DMS79 (cell line): ENCODE measurements around the gene POTED.
"Not testable (repeated sequence)": the region's sequence is repeated elsewhere in the genome, so short reads cannot be mapped to it uniquely, and the experiment has no call there.

Experiments used
- DNase-seq: peaks from one replicate; lab custom pipeline; 2025; lab: John Stamatoyannopoulos, UW

Gene POTED

DNA sequence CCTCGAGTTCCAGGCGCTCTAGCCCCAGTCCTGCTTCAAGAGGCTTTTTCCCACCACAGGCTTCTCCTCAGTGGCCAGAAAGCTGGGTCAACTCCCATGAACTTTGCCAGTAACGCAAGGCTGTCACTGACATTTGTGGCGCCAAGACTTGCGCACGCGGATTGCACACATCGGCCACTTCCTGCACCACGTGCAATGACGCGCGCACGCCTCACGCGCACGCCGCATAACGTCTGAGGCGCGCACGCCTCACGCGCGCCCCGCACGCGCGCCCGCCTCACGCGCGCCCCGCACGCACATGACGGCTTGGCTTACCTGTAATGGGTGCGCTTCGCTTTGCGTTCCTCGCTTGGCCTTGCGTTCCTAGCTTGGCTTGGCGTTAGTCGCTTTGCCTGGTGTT, at the start of gene POTED:
Gene POTED (plus strand): TSS at position 301 of the 400 bp plus-strand sequence. CDS start 452 bp downstream, outside the sequence.
- DNase-seq, result not testable (repeated sequence)

DNA sequence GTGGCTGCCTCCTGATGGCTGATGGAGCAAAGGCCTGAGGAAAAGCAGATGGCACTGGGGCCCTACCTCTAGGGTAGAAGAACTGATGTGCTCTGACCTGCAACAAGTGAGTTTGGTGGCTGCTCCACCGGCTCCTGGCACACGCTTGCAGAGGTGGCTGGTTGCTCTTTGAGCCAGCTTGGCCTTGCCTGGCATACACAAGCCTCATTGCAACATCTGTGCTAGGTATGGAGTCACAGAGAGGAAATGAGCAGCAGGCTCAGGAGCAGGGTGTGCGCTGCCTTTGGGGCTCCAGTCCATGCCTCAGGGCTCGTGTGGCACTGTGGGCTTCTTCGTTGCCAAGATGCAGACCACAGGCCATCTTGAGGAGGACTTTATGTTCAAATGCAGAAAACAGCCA, 40.5 kb downstream of the POTED start:
- not testable (repeated sequence) for DNase-seq

DNA sequence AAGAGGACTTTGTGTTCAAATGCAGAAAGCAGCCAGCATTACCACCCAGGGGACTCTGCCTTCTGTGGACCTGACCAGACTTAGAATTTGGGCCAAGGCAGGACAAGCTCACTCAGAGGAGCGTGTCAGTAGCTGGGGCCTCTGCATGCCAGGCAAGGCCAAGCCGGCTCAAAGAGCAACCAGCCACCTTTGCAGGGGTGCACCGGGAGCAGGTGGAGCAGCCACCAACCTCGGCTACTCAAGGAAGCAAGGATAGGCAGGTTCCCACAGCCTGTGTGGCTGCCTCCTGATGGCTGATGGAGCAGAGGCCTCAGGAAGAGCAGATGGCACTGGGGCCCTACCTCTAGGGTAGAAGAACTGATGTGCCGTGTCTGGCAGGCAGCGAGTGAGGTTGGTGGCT, 42.2 kb downstream of the POTED start:
- DNase-seq, result not testable (repeated sequence)
